ENCODE data around the gene HRC.
A peak's percentile ranks its signal among the peaks of the same experiment; 100 is the strongest.

- TF ChIP-seq FOSL2 (IDR thresholded peaks at IDR 0.05; ENCODE audit: borderline replicate concordance, low read depth) (no peak), CTCF (IDR thresholded peaks at IDR 0.05) (peak; percentile 85), REST (IDR thresholded peaks at IDR 0.05; ENCODE audit: low read depth, low read length) (no peak), POLR2AphosphoS5 (IDR thresholded peaks at IDR 0.05; ENCODE audit: low read depth, low read length) (no peak), RCOR1 (IDR thresholded peaks at IDR 0.05; ENCODE audit: low read length) (no peak), EZH2phosphoT487 (IDR thresholded peaks at IDR 0.05; ENCODE audit: borderline replicate concordance, low read depth) (no peak), RFX5 (IDR thresholded peaks at IDR 0.05; ENCODE audit: low read length) (no peak), YY1 (IDR thresholded peaks at IDR 0.05; ENCODE audit: low read depth) (no peak)
These were observed 9.4 kb downstream of the HRC start for GRCh38 chr19:49145573-49146407.
